HepG2 (cell line): ENCODE data around the gene IKZF3.

Source experiments
- CTCF ChIP-seq: sonication (generic); formaldehyde crosslinking; IDR thresholded peaks from 2 replicates; pipeline ENCODE4 v1.5.0; 2020; ENCODE audit warnings: mild to moderate bottlenecking, missing genetic modification reagents, moderate library complexity
- ELF4 ChIP-seq: sonication (generic); formaldehyde crosslinking; IDR thresholded peaks from 2 replicates; pipeline ENCODE4 v1.5.0; 2020; ENCODE audit warnings: missing genetic modification reagents, mild to moderate bottlenecking, moderate library complexity, borderline replicate concordance
- FOSL1 ChIP-seq: sonication (generic); formaldehyde crosslinking; IDR thresholded peaks from 2 replicates; pipeline ENCODE4 v1.9.0; 2021; ENCODE audit warnings: missing genetic modification reagents, borderline replicate concordance
- HCFC1 ChIP-seq: fragments of 150-350 bp; IDR thresholded peaks from 2 replicates; pipeline ENCODE4 v1.6.1; 2014; ENCODE audit warnings: low read depth, low read length
- HOXA7 ChIP-seq: sonication (generic); formaldehyde crosslinking; IDR thresholded peaks from 2 replicates; pipeline ENCODE4 v1.8.1; 2022; ENCODE audit warnings: mild to moderate bottlenecking, missing genetic modification reagents, moderate library complexity
- TAF1 ChIP-seq: sonication (generic); formaldehyde crosslinking; IDR thresholded peaks from 2 replicates; pipeline ENCODE4 v1.4.0; 2020; ENCODE audit warnings: missing genetic modification reagents
- TBL1XR1 ChIP-seq: fragments of 150-350 bp; IDR thresholded peaks from 2 replicates; pipeline ENCODE4 v1.6.1; 2014; ENCODE audit warnings: borderline replicate concordance, low read length; ENCODE audit not compliant: partially characterized antibody
- THYN1 ChIP-seq: sonication (generic); formaldehyde crosslinking; IDR thresholded peaks from 2 replicates; pipeline ENCODE4 v1.8.1; 2023; ENCODE audit warnings: low read depth, mild to moderate bottlenecking, moderate library complexity, missing genetic modification reagents, borderline replicate concordance

- TF ChIP-seq ELF4 (no peak), HCFC1 (no peak), CTCF (CRISPR knock-in tag) (no peak), HOXA7 (CRISPR knock-in tag) (no peak), FOSL1 (CRISPR knock-in tag) (no peak), TAF1 (CRISPR knock-in tag) (no peak), THYN1 (CRISPR knock-in tag) (no peak), TBL1XR1 (no peak)
Measured at GRCh38 chr17:39887078-39887477, 23.0 kb upstream of the IKZF3 start.
